CD4-positive, alpha-beta T cell treated with Interferon gamma for 1 hour (primary cell): ENCODE measurements around the gene SCYGR5.
"Not testable (repeated sequence)": the region's sequence is repeated elsewhere in the genome, so short reads cannot be mapped to it uniquely, and the experiment has no call there.

ENCODE experiments used
- DNase-seq: peaks from one replicate; pipeline ENCODE4 v3.0.0-alpha.2; 2020

SCYGR5 gene, protein sequence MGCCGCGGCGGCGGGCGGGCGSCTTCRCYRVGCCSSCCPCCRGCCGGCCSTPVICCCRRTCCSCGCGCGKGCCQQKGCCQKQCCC

DNA sequence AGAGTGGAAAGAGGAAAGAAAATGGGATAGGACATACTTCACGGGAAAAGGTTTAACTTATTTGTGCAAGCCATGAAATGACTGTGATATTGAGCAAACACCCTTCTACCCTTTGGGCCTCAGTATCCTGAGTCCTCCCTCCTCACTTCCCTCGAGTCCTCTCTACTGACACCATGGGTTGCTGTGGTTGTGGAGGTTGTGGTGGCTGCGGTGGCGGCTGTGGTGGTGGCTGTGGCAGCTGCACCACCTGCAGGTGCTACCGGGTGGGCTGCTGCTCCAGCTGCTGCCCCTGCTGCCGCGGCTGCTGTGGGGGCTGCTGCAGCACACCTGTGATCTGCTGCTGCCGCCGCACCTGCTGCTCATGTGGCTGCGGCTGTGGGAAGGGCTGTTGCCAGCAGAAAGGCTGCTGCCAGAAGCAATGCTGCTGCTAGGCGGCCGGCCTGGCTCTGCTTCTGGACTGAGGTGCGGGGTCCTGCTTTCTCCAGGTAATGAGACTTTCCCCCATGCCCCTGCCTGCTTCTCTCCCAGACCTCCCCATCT lies at the start of gene SCYGR5:
Gene SCYGR5 (plus strand): TSS at position 174 of the 540 bp plus-strand sequence. CDS start 0 bp downstream, at position 174.
- DNase-seq: not testable (repeated sequence)

DNA sequence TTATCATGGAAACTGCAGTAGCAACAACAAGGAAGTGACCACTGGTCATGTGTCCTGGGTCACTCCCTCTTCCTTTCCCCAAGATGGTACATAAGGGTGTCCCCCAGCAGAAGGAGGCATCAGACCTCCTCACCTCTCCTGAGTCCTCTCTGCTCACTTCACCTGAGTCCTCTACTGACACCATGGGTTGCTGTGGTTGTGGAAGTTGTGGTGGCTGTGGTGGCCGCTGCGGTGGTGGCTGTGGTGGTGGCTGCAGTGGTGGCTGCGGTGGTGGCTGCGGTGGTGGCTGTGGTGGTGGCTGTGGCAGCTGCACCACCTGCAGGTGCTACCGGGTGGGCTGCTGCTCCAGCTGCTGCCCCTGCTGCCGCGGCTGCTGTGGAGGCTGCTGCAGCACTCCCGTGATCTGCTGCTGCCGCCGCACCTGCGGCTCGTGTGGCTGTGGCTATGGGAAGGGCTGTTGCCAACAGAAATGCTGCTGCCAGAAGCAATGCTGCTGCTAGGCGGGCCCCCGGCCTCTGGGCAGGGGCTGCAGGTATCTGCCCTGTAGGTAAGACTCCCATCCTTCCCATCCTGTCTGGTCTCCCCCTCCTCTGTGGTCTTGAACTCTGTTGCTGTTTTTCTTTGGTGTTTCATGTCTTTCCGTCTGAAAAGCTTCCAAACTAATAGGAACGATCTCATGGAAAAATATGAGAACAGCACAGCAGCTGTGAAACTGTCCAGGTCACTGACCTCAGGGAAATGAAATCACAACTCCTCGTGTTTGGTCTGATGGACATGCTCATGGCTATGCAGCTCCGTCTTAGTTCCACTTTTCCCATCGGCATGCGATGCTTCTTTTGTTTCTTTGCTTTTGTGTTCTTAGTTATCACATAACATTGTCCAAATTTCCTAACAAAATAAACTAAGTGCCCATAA lies 49.0 kb upstream of the SCYGR5 start, which contains the start of gene SCYGR4:
Gene SCYGR4 (plus strand): TSS at position 183 of the 915 bp plus-strand sequence. CDS start 0 bp downstream, at position 183.
- DNase-seq: no peak

DNA sequence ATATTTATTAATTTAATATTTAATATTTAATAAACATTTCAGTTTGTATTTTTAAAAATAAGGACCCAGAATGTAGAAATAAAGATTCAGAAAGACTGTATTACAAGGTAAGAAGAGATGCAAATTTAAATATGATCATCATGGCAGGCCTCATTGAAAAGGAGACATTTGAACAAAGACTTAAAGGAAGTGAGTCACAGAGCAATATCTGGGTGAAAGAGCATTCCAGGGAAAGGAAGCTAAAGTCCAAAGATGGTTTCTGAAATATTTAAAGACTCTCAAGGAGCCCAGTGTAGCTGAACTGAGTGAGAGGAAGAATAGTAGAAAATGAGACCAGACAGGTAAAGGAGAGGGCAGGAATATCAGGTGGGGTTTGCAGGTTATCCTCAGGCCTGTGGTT lies 43.4 kb upstream of the SCYGR5 start:
- no peak for DNase-seq

DNA sequence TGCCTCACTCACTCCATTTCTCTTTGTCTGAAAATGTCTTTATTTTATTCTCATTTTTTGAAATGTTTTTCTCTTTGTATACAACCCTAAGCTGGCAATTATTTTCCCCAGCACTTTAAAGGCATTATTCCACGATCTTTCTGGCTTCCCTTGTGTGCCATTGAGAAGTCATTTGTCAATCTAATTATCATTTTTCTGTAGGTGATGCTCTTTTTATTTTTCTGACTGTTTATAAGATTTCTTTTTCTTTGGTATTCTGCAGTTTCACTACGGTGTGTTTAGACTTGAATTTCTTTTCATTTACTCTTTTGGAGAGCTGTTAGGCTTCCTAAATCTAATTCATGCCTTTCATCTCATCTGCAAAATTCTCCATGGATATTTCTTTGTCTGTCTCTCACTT lies 41.2 kb upstream of the SCYGR5 start:
- no peak for DNase-seq

DNA sequence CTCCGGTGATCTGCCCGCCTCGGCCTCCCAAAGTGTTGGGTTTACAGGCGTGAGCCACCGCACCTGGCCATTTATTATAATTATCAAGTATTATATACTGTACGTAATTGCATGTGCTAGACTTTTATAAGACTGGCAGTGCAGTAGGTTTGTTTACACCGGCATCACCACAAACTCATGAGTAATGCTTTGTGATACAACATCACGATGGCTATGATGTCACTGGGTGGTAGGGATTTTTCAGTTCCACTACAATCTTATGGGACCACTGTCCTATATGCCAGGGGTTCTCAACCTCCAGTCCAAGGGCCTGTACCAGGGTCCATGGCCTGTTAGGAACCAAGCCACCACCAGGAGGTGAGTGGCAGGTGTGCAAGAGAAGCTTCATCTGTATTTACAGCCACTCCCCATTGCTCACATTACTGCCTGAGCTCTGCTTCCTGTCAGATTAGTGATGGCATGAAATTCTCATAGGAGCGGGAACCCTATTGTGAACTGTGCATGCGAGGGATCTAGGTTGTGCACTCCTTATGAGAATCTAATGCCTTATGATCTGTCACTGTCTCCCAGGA lies 39.9 kb upstream of the SCYGR5 start:
- no peak for DNase-seq

DNA sequence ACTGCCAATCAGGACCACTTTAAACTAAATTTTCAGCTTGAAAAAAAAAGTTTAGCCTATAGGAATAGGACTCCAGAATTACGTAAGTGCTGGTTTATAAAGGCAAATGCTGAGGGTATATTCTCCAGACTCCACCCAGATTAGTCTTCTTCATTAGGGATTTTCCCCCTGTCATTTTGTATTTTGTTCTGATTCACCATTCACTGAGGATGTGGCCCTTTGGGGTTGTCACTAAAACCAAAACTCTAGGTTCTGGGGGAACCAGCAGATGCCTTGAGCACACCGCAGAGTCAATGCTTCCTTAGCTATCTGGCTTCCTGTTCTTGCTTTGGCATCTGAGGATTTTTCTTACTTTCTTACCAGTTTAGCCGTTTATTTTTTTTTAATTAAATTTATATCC lies 38.8 kb upstream of the SCYGR5 start:
- no peak for DNase-seq

DNA sequence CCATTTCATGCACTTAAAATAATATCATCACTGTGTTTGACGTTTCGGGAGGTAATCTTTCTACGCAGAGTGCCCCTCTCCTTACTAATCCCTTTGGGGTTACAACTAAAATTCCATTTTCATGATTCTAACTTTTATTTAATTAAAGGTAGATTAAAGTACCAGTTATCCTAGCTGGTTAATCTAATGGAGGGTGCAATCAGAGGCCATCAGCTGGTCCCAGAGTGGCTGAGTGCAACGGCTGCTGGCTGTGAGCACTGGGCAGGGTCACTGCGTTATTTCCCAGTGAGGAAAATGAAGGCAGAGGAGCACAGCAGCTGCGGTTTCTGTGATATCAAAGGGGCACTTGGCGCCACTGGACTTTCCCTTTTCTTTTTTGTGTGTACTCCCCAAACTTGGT lies 37.2 kb upstream of the SCYGR5 start:
- no peak for DNase-seq

DNA sequence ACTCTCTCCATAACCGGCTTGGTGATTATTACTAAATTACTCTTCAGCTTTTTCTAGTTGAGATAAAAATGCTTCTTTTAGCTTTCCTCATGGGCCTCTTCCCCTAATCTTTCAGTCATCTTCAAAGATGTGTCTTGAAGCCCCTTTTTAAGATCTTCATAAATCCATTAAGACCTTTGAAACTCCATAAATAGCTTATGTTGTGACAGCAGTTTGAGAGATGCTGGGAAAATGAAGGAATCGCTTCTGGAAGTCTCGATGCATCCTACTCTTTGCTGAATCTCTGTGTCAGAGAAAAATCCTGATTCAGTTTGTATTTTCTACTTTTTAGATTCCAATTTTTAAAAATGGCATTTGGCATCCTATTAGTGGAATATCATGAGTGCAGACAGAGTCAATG lies 36.3 kb upstream of the SCYGR5 start:
- no peak for DNase-seq

DNA sequence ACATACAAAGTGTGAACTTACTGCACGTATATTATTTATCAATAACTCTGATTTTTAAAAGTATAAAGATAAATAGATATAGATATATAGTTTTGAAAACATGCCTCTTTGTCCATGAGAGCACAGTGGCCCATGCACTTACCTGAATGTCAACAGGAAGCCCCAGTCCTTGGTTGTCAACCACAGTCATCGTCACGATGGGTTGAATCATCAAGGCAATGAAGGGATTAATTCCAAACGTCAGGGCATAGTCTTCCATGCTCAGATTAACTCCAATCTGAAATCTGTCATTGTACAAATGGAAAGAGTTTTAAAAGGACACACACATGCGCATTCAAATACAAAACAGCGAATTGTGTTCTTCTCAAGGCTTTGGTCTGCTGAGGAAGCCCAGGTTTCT lies 33.8 kb upstream of the SCYGR5 start:
- DNase-seq: no peak

DNA sequence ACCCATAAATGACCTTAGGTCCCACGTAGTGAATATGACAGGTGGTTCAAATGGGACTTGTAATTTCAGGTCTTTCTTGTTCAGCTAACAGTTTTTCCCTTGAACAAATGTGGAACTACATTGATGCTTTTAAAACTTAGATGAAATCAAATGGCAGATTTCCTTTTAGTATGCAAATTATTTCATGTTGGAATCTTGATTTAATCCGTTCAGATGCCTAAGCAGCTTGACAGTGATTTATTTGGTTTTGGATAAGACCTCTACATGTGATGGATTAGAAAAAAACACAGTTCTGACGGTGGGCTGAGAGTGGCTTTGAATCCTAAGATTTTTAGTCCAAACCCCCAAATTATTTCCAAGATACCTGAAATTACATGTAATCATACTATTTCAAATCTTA lies 32.4 kb upstream of the SCYGR5 start:
- no peak for DNase-seq

DNA sequence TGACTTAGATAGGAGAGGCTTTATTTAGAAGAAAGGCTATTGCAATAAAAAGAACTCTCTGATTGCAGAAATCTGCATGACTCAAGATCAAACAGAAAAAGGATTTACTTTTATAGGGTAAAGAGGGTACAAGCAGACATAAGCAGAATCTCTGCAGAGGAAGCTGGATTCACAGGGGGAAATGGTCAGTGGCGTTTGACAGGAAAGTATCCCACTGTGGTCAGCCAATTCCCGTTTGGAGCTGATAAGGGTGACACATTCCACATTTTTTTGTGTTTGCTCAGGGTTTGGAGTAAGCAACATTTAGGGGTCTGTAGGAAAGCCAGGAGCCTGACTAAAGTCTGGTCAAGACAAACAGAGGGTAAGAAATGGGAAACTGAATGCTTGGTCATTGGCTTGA lies 23.9 kb upstream of the SCYGR5 start:
- no peak for DNase-seq

DNA sequence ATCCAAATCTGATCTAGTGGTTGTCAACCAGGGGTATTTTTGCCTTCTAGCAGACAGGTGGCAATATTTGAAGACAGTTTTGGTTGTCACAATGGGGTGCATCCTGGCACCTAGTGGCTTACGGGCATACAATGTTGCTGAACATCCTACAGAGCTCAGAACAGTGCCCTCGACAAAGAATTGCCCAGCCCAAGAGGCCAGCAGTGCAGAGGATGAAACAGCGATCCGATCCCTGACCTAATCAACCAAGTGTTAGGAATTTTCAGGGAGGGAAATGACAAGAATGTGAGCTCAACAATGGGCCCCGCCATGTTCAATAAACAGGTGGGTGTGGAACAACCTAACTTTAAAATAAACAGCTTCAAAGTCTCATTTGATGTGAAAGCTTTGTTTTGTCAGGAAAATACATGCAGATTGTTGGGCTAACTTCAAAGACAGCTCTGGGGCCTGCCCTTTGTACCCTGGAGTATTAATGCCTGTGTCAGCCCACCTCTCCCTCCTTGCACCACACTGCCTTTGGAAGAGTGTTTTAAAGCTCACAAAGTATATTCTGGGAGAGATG lies 22.5 kb upstream of the SCYGR5 start:
- no peak for DNase-seq

DNA sequence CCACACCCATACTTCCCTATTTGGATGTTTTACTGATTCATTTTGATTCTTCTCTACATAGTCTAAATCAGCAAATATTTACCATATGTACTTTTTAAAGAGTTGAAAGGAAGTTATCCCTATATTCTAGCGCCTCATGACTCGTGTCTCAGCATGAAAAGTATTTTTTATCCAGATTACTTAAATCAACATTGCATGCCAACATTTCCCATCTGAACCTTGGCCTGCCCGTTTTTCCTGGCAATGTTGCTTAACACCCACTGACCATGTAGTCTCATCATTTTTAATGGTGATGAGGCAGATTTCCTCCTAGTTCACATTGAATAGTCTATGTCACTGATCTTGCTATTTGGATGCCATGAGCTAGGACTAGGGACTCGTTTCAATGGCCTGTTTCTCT lies 13.2 kb upstream of the SCYGR5 start:
- no peak for DNase-seq

DNA sequence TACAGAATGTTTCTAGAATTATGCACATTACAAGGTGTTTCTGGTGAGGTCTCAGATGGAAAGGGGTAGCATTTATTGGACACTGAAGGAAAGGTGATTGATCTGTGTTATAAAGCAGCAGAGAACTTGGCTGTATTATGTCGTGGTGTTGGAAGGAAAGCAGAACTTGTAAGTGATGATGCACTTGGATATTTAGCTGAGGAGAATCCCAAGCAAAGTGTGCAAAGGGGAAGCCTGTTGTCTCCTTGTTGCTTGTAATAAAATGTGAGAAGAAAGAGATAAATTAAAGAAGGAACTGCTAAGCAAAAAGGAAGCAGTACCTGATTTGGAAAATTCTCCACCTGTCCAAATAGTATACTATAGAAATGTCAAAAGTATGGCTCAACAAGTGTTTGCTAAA lies 12.2 kb upstream of the SCYGR5 start:
- no peak for DNase-seq

DNA sequence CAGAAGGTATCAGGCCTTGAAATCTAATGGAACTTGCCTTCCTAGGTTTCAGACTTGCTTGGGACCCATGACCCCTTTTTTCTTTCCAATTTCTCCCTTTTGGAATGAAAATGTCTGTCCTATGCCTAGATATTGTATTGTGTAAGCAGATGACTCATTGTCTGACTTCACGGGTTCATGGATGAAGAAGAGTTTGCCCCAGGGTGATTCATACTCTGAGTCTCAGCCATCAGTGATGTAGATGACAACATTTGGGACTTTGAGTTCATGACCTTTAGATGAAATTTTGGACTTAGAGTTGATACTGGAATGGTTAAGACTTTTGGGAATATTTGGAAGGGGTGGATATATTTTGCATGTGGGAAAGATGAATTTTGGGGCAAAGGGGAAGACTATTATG lies 11.2 kb upstream of the SCYGR5 start:
- DNase-seq: no peak

DNA sequence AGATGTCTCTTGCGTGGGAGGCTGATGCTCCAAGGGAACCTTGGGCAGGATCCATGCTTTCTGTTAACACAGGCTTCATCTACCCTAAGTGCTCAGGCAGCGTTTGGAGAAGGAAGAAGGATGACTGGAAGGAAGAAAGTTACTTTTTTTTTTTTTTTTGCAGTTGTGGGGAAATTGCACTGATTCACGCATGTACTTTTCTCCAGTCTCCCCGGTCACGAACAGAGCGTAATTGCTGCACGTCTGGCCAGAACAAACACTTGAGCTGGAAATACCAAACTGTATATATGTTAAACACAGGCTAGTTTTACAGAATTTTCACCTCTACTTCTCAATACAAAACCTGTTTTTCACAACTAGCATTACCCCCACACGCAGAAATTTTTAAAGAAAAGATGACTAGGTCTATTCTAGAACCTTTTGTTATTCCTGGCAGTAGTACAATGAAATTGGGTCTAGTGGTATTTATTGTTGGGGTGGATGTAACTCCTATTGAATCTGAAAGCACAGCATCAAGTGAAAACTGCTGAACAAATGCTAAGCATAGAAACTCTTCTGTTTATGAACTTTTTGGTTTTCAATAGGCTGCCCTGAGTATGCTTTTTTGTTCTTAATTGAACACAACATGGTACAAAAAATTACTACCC lies 9.3 kb upstream of the SCYGR5 start:
- no peak for DNase-seq

DNA sequence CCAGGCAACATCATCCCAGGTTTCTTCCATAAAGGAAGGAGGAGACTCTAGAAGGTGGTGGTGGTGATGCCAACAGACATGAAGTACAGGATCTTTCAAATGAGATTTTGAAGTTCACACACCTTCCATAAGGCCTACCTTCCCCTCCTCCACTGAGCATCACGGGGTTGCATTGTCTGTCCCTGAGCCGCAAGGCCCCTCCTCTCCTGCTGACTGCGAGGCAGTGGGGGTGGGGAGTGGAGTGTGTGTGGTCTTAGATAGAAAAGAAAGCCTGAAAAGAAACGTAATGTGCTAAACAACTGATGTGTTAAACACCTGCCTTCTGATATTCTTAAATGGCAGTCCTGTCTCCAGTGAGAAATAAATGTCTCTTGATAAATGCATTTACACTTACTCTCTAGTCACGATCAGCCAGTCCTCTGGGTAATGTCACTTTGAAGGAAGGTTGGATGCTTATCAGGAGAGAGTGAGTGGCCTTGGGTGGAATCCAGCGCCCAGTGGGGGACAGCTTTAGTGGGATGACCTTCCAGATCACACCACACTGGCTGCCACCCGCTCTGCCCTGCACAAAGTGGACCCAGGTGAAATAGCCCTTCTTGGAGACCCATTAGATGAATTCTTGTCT lies 5.5 kb upstream of the SCYGR5 start:
- DNase-seq: no peak

DNA sequence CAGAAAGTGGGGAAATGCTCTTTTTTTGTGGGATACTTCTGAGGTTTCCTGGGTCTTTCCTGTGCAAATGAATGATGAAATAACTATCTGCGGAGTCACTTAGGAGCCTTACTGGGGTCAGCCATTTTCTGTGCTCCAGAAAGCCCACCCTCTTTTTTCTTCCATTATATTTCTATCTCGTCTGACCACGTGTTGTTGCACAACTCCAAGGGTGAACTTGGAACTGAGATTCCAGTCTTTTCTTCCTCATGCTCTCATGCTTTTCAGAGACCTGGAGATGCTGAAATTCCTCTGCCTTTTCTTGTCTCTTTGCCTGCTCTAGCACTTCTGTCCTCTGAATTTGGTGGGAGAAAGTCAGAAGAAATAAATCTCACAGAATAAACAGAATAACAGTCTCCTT lies 4.8 kb upstream of the SCYGR5 start:
- no peak for DNase-seq

DNA sequence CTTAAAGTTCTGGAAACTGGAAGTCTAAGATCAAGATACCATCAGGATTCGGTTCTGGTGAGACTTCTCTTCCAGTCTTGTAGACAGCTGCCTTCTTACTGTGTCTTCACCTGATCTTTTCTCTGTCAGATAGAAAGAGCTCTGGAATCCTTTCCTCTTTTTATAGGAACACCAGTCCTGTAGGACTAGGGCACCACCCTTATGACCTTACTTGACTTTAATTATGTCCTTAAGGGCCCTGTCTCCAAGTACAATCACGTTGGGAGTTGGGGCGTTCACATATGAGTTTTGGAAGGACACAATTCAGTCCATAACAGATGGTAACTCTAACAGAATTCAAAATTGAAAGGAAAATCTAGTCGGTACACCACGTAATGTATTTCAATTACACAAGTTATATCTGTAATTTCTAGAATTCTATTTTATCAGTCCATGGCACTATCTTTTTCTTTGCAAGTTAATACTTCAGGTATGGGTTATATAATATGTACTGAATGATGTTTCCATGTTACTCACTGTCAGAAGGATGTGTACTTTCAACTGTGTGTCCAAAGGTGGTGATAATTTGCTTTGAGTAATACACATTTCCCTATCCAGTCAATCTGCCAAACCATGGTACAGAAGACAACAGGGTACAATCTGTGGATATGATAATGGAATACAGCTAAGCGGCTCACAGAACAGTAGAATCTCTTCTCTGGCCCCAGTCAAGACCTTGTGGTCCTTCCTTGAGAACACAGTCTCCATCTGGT lies 1.2 kb upstream of the SCYGR5 start:
- no peak for DNase-seq

DNA sequence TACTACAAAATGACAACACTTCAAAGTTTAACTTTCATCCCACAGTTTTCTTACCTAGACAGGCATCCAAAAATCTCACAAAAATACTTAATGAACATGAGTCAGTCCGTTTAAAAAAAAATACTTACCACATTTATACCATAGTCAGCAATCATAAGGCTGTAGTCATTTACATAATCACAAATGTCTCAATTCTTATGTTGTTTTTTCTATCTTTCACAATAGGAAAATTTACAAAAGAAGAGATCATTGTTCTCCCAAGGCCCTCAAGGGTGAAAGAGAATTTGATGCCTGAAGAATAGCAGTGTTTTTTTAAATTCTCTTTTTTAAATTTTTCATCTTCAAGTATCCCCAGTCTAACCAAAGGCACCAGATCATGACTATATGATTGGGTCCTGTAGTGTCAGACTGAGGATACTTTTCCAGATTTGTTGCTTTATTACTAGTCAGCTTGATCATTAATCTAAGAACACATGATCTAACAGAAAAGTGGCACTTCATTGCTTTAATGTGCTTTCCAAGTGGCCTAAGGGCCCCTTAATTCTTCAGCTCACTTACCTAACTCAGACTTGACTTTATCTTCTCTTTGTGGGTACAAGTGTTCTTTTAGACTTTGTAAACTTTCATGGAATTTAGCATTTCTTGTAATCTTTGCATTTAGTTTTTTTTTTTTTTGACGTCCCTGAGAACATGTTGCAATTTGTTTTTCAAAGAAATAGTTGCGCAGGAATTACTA lies 4.7 kb downstream of the SCYGR5 start:
- DNase-seq: no peak

DNA sequence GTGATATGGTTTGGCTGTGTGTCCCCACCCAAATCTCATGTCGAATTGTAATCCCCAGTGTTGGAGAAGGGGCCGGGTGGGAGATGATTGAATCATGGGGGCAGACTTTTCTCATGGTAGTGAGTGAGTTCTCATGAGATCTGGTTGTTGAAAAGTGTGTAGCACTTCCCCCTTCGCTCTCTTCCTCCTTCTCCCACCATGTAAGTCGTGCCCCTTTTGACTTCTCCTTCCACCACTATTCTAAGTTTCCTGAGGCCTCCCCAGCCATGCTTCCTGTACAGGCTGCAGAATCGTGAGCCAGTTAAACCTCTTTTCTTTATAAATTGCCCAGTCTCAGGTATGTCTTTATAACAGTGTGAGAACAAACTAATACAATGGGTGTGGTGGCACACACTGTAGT lies 7.0 kb downstream of the SCYGR5 start:
- DNase-seq: not testable (repeated sequence)
